A549 (cell line): Measurements from ENCODE around the gene SAP30L.

Experiments
- CBX2 ChIP-seq: fragments of 200-600 bp; sonication (generic); IDR thresholded peaks from 2 replicates; pipeline ENCODE4 v1.6.1; 2016; ENCODE audit warnings: low read depth, mild to moderate bottlenecking, borderline replicate concordance
- CHD2 ChIP-seq: fragments of 150-350 bp; IDR thresholded peaks from 2 replicates; pipeline ENCODE4 v1.6.1; 2014; ENCODE audit warnings: low read length; ENCODE audit not compliant: partially characterized antibody
- CTCF ChIP-seq: fragments of >200 bp; sonication (Bioruptor Twin); formaldehyde crosslinking; IDR thresholded peaks from 3 replicates; pipeline ENCODE4 v1.5.1; 2016
- EP300 ChIP-seq, 2 experiments: fragments of >200 bp; sonication (Bioruptor Twin); formaldehyde crosslinking; IDR thresholded peaks; 2 replicates in 1 of 2; 3 replicates in 1 of 2; pipeline ENCODE4 v1.6.1; 2016 to 2017
- FOXS1 ChIP-seq: fragments of 250-450 bp; sonication (Bioruptor Pico); IDR thresholded peaks from 2 replicates; pipeline ENCODE4 v1.5.0; 2020; ENCODE audit warnings: mild to moderate bottlenecking, moderate library complexity
- HEYL ChIP-seq: fragments of 250-450 bp; sonication (Bioruptor Pico); IDR thresholded peaks from 2 replicates; pipeline ENCODE4 v1.8.0; 2021; ENCODE audit warnings: mild to moderate bottlenecking, moderate library complexity
- JUNB ChIP-seq: fragments of >200 bp; sonication (Bioruptor Twin); formaldehyde crosslinking; IDR thresholded peaks from 2 replicates; pipeline ENCODE4 v1.6.1; 2016
- KDM5A ChIP-seq: fragments of 200-600 bp; sonication (generic); IDR thresholded peaks from 2 replicates; pipeline ENCODE4 v1.6.1; 2016; ENCODE audit warnings: antibody characterized with exemption, mild to moderate bottlenecking
- MYC ChIP-seq: IDR thresholded peaks from 2 replicates; pipeline ENCODE4 v1.6.1; 2012; ENCODE audit warnings: mild to moderate bottlenecking, inconsistent platforms, low read length, improper control_type of control experiment, borderline replicate concordance
- POLR2A ChIP-seq: IDR thresholded peaks from 2 replicates; pipeline ENCODE4 v1.6.1; 2012; ENCODE audit warnings: mild to moderate bottlenecking, low read length
- RAD21 ChIP-seq, 2 experiments: fragments of >200 bp in 1 of 2; sonication (Bioruptor Twin) in 1 of 2; formaldehyde crosslinking in 1 of 2; IDR thresholded peaks in 1 of 2; conservative IDR thresholded peaks in 1 of 2; 2 replicates in 1 of 2; 3 replicates in 1 of 2; pipeline ENCODE4 v1.6.1; 2012 to 2018; ENCODE audit warnings: inconsistent platforms in 1 of 2
- USF2 ChIP-seq: fragments of 450-650 bp; IDR thresholded peaks from 2 replicates; pipeline ENCODE4 v1.6.1; 2014; ENCODE audit warnings: antibody characterized with exemption
- ZNF302 ChIP-seq: fragments of 250-450 bp; sonication (Bioruptor Pico); IDR thresholded peaks from 2 replicates; pipeline ENCODE4 v1.9.0; 2021; ENCODE audit warnings: inconsistent platforms, mild to moderate bottlenecking, moderate library complexity

DNA sequence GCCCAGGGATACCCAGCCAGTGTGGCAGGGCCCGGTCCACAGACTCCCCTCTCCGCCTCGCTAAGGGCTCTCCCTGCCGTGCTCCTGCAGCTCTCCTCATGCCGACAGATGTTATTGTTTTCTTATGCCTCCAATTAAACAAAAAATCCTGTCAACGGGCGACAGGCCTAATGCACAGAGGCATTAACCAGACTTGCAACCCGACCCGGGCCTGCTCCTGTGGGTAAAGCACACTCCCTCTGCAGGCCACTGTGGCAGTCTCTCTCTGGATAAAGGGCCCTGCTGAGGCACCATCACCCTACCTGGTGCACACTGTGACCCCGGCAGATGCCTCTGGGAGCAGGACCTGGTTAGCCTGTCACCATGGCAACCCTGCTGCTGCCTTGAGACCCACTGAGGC is 59.8 kb downstream of the SAP30L start:
- TF ChIP-seq CTCF (no peak), KDM5A (no peak), ZNF302 (CRISPR knock-in tag) (no peak), MYC (no peak), USF2 (no peak), FOXS1 (CRISPR knock-in tag) (no peak), POLR2A (no peak), JUNB (no peak), CBX2 (no peak), EP300 (IDR thresholded peaks at IDR 0.05) (no peak), RAD21 (conservative IDR thresholded peaks at IDR 0.05 in 1 of 2, IDR thresholded peaks at IDR 0.05 in 1 of 2) (no peak), CHD2 (no peak), HEYL (no peak)
